GM13977 (cell line): Measurements from ENCODE around the gene FKBP6.
A peak's percentile ranks its signal among the peaks of the same experiment; 100 is the strongest.

Source experiments
- DNase-seq: peaks from one replicate; pipeline ENCODE4 v3.0.0; 2012; ENCODE audit warnings: low spot score
- in situ Hi-C: fragments of 300-500 bp; cut with MboI; formaldehyde crosslinking; loops from one replicate; pipeline ENCODE4 v1.12.0; 2022; ENCODE audit warnings: low sequenced_read_pairs, low pct_unique_long_range_greater_than_20kb, mixed read lengths, inconsistent platforms; ENCODE audit not compliant: unreplicated experiment
- TF ChIP-seq, protein P1 (sequence below): IDR thresholded peaks from 2 replicates; pipeline ENCODE4 v1.5.1; 2012; ENCODE audit warnings: mild to moderate bottlenecking, control low read depth; ENCODE audit not compliant: insufficient read depth; ENCODE audit errors: extremely low read depth, missing control alignments

The FKBP6 gene

DNA sequence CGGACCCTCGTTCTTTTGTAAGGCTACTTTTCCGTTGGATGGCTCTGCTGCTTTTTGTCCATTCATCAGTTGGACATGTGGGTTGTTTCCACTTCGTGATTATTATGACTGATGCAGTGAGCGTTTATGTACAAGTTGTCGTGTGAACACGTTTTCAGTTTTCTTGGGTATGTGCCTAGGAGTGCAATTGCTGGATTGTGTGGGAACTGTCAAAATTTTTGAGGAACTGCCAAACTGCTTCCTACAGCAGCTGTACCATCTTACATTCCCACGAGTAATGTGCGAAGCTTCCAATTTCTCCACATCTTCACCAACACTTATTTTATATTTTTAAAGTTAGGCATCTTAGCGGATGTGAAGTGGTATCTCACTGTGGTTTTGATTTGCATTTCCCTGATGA is 10.4 kb downstream of the FKBP6 start:
- TF ChIP-seq, protein P1, sequence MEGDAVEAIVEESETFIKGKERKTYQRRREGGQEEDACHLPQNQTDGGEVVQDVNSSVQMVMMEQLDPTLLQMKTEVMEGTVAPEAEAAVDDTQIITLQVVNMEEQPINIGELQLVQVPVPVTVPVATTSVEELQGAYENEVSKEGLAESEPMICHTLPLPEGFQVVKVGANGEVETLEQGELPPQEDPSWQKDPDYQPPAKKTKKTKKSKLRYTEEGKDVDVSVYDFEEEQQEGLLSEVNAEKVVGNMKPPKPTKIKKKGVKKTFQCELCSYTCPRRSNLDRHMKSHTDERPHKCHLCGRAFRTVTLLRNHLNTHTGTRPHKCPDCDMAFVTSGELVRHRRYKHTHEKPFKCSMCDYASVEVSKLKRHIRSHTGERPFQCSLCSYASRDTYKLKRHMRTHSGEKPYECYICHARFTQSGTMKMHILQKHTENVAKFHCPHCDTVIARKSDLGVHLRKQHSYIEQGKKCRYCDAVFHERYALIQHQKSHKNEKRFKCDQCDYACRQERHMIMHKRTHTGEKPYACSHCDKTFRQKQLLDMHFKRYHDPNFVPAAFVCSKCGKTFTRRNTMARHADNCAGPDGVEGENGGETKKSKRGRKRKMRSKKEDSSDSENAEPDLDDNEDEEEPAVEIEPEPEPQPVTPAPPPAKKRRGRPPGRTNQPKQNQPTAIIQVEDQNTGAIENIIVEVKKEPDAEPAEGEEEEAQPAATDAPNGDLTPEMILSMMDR: no peak
- in situ Hi-C loops: no loop called here
- no peak for DNase-seq

DNA sequence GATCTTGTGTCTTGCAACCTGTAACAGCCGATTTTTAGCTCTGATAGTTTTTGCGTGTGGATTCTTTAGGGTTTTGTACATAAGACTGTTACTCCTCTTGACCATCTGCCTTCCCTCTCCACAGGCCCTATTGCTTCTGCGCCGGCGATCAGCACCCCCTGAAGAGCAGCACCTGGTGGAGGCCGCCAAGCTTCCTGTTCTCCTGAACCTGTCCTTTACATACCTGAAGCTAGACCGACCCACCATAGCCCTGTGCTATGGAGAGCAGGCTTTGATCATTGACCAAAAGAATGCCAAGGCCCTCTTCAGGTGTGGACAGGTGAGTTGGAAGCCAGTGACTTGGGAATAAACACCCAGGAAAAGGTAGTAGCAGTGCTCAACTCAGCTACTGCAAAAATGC is 12.6 kb downstream of the FKBP6 start:
- TF ChIP-seq, protein P1: no peak
- in situ Hi-C loops: no loop called here
- no peak for DNase-seq

DNA sequence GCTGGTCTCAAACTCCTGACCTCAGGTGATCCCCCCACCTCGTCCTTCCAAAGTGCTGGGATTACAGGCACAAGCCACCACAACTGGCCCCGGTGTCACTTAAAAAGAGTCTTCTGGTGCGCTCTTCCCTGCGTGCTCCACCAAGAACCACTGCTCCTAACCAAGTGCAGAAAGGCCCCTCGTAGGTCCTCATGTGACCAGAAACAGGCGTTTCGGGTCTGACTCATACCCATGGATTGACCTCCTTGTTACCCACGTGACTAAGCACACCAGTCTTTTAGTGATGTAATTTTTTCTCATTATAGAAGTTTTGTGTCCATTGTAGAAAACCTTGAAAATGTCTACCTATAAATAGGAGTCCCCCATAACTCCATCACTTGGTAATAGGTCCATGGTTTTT is 13.9 kb downstream of the FKBP6 start:
- TF ChIP-seq, protein P1: no peak
- DNase-seq: peak; percentile 53
- in situ Hi-C loops: no loop called here

DNA sequence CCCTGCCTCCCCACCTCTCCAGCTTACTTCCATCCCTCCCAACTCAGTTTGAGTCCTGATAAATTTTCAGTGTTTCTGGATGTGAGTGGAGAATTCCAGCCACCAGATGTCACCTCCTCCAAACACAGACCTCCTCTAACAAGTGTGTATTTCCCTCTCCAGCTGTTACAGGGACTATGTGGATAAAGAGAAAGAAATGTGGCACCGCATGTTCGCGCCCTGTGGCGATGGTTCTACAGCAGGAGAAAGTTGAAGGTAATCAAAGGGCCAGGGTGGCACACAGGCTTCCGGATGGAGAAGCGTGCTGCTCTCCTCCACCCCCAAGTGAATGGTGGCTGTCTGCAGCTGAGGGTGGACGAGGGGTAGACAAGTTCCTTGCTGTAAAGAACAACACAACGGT is 14.7 kb downstream of the FKBP6 start:
- DNase-seq: no peak
- in situ Hi-C loops: no loop called here
- TF ChIP-seq, protein P1: no peak

- DNase-seq: no peak
- TF ChIP-seq, protein P1: no peak
- in situ Hi-C loops: no loop called here
Observed at GRCh38 chr7:73343671-73344380, 15.9 kb downstream of the FKBP6 start.

GRCh38 chr7:73345538-73345937 is 17.6 kb downstream of the FKBP6 start:
- TF ChIP-seq, protein P1: no peak
- in situ Hi-C loops: no loop called here
- DNase-seq: no peak

DNA sequence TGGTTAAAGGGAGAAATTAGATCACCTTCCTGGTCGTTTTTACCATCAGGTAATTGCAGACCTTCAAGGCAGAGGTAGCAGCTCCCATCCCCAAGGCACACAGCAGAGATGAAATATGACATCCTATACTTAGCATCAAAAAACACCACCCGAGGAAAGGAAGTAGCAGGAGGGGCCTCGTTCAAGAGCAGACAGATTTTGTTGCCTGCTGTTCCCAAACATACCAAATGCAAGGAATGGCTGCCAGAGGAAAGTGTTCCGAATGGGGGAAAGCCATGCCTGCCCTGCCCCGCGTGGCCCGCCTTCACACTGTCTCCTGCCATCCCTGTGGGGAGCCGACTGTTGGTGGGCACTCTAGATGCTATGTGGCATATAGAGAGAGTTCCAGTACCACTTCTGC is 18.0 kb downstream of the FKBP6 start:
- TF ChIP-seq, protein P1: no peak
- in situ Hi-C loops: no loop called here
- DNase-seq: no peak
